GM19043 (cell line): ENCODE measurements around the gene NOD1.

Source experiments
- ATAC-seq: cut with Tn5 transposase; IDR thresholded peaks from one replicate; pipeline ENCODE4 v1.9.1; 2021; ENCODE audit warnings: low read depth; ENCODE audit not compliant: unreplicated experiment

NOD1 gene

DNA sequence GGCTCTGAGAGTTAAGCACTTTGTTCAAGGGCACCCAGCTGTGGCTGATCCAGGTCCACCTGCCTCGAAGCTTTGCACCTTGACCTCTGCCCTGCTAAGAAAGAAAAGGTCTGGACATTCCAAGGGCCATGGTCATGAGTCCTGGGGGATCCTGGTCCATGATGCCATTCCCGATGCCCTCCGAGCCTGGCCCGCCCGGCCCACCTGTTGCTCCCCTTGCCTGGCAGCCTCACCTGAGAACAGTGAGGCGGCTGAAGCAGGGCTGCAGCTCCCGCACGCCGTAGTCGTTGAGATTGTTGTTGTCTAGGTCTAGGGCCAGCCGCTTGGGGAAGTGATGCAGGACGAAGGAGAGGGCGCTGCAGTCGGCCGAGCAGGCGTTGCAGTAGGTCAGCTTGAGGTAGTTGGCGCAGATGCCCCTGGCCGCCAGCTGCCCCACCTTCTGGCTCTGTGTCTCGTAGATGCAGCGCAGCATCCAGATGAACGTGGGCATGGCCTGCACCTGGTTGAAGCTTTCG, 27.5 kb downstream of the NOD1 start:
- ATAC-seq: no peak

DNA sequence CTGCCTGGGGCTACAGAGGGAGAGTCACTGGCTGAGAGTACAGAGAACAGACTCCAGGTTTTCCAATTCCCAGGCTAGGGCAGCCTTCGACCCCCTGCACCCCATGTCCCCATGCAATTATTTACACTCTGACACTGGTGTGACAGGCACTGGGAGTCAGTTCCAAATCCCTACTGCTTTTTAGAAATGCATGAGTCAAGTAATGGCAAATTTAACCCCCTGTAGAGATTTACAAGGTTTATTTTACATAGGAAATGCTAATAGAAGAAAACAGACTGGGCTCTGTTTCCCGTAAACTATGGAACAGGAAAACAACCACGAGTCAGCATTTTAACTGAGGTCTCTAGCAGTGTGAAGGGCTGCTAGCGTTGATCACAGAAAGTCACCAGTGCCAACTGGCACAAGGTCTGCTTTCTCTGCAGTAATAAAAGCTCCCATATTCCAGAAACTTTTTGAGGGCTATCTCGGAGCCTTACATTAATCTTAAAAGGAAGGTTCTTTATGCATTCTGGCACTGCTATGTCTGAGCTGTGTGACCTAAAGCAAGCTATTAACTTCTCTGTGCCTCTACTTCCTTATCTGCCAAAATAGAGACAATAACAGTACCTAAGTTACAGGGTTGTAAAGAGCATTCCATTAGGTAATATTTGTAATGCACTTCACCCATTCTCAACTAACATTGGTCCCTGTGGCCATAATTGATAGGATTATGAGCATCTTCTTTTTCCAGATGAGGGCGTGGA, 28.2 kb downstream of the NOD1 start:
- ATAC-seq: no peak

DNA sequence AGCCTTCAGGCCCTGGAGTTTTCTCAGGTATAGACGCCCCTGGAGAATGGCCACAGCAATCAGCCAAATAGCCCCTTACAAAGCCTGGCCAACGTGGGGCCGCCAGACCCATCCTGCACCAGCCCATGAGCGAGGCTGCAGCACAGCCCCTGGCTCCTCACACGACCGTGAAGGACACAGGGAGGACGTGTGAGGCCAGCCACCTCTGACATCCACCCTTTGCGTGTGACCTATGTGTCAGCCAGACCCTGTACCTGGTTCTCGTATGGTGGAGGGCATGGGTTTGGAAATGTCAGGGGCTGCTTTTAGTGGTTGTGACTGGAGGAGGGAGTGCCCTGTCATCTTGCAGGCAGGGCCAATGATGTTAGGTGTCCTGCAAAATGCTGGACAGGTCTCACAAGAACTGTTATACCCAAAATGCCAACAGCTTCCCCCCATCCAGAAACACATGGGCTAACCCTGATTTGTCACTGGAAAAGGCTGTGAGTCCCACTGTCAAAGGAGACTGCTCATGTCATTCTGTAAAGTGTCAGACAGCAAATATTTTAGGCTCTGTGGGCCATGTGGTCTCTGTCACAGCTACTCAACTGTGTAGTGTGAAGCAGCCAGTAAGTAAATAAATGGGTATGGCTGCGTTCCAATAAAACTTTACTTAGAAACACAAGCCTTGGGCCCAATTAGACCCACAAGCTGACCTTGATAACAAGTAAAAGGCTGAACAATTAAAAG, 30.0 kb downstream of the NOD1 start:
- no peak for ATAC-seq

DNA sequence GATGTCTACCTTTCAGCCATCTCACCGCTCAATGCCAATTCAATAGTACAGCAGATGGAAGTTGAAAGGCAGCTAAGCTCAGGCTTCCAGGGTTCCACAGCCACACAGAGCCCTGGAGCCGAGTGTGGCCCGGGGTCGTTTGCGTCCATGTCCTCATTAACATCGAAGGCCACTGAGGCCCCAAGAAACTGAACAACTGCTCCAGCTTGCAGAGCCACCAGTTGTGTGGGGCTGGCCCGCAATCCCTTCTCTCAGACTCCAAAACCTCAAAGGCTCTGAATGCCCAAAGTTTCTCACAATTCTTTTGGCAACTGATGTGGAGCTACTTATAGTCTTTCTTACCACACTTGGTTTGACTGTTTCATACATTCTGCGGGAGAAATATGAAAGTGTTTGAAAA, 31.1 kb downstream of the NOD1 start:
- no peak for ATAC-seq

DNA sequence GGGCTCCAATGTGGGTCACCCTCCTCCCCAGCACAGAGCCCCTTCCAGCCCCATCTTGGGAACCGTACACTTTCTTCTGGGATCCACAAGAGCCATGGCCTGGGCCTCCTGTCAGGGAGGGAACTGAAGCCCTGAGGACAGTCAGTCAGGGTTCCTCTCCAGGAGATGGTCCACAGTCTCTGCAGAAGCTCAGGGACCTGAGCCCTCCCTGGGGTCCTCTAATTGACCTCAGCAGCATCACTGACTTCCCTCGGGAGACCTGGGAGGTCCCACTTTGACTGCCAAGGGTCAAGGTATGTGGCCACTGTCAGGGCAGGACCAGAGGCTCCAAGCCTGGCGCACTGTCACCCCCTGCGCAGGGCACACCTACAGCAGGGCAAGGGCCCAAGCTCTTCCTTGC, 32.3 kb downstream of the NOD1 start:
- ATAC-seq: peak; percentile 12

DNA sequence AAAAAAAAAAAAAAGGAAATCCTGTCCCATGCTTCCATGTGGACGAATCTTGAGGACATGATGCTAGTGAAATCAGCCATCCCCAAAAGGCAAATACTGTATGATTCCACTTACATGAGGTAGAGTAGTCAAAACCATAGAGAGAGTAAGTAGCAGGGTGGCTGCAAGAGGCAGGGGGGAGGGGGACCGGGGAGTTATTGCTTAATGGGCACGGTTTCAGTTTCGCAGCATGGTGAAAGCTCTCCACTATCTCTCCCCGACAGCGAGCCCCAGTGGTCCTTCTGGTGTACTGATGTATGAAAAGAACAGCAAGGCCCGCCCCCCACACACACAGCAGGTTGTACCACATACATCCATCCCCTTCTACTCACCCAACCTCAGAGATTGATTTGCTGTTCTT, 32.8 kb downstream of the NOD1 start:
- peak; percentile 99 for ATAC-seq

DNA sequence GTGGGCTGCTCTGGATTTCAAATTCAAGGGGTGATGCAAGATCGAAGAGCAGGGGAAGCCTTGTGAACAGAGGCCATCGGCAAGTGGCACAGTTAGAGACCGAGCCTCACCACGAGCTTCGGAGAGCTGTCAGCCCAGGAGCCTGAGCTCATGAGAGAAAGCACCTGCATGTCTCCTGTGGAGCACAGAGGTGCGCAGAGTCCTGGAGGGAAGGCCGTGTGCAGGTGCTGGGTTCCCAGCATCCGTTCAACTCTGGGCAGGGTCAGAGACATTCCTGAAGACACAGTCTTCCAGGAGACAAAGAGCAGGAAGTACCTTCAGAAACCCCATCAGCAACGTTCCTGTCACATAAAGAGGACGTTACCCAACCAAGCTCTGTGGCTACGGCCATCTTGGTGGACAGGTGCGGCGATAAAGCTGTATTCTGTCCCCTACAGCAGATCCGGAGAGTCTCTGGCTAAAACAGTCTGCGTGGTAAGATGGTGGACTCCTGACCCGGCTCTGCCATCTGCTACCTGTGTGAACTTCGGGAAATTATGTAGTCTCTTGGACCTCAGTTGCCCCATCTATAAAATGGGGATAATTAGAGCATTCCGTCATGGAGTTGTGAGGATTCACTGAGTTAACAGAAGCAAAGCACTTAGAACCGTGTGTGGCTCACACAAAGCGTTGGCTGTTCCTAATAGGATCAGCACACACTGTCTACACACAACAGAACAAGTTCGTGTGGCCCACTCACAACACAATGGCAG, 40.6 kb downstream of the NOD1 start:
- ATAC-seq: no peak

DNA sequence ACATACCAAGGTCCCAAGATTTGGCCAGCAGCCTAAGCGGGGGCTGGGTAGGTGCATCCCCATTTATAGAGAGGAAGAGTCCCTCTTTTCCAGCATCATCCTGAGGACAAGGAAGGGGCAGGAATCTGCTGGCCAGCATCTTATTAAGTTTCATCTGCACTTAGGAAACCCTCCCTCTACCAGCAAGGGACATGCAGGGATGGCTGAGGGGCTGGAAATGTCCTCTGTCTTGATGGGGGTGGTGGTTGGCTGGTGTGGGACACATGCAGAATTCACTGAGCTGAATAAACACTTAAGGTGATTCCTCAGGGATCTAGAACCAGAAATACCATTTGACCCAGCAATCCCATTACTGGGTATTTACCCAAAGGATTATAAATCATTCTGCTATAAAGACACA, 42.1 kb downstream of the NOD1 start:
- no peak for ATAC-seq

DNA sequence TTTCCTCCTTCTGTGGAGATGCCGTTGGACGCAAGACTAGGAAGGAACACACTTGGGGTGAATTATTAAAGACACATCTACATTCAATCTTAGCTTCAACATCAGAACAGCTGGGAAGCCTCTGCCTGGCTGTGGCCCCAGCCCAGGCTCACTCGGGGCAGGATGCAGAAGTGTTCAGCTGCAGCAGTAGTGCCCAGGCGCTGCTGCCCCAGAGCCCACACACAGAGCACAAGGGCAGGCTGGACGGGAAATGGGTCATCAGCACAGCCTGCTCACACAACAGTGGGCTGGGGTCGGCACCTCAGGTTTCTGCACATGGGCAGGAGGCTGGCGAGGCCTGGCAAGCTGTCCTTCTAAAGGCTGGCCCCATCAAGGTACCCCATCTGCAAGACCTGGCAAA, 42.5 kb downstream of the NOD1 start:
- ATAC-seq: no peak

DNA sequence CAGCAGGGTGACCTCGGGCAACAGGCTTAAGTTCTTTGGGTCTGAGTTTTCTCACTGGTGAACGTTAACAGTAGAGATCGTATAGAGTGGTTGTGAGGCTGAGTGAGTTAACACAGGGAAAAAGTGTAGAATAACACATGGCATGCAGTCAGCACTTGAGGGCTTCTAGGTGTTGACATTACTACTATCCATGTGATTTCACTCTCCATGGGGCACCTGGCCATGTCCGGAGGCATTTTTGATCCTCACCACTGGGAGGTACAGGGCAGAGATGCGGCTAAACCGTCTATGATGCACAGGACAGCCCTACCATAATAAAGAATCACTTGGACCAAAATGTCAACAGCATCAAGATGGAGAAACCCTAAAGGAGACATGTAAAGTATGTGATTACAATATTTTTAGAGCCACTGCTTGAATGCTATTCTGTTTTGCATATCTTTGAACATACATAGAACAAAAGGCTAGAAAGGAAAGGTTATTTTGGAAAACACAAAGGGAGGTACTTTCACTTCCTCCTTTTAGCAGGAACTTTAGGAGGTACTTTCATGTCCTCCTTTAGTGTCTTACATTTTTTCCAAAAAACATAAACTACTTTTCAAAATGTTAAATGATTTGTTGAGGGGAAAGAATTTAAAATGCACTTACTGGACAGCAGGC, 44.3 kb downstream of the NOD1 start:
- ATAC-seq: no peak

DNA sequence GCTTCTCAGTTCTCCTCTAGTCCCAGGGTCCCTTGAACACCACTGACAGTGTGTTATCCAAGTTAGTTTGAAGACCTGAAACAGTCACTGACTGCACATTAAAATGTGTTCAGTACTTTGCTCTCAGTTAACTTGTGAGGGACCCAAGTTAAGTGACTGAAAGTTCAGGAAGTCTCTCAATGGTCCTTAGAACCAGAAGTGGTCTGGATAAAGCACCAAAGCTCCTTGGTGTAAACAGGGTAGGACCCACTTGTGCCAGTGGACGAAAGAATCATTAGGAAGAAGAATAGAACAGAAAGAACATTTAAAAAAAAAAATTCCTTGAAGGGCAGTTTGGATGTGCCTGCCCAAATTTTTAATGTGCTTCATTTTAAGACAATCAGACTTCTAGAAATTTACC, 45.1 kb downstream of the NOD1 start:
- ATAC-seq: no peak

DNA sequence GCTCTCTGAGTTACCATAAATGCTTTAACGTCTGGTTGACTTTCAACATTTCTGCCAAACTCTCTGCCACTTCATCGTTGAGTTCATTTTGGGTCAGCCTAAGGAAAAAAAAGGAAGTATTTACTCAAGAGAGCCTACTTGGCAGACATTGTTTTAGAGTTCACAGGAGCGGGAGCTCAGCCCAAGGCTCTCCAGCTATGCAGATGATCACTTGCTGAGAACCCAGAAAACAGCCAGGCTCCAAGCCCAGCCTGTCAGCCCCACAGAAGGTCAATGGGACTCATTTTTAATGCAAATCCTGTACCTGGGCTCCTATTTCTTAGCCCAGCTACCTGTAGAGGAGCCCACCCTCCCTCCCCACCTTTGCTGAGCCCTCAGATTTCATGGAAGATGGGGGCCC, 45.5 kb downstream of the NOD1 start:
- no peak for ATAC-seq

DNA sequence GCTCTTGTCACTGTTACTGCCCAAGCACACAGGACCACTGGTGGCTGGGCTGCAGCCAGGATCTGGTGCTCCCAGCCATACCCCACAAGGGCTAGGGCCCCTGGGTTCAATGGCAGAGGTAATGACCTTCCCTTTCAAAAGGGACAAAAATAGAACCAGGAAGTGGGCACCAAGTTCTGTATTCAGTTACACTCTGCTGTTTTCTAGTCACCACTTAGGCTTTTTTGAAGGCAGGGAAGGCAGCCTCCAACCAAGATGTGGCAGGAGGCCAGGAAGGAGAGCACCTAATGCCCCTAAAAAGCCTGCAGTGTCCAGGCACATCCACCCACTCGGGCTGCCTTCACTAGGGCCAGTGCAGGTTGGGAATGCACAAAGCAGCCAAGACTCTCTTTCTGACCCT, 47.8 kb downstream of the NOD1 start:
- ATAC-seq: no peak

DNA sequence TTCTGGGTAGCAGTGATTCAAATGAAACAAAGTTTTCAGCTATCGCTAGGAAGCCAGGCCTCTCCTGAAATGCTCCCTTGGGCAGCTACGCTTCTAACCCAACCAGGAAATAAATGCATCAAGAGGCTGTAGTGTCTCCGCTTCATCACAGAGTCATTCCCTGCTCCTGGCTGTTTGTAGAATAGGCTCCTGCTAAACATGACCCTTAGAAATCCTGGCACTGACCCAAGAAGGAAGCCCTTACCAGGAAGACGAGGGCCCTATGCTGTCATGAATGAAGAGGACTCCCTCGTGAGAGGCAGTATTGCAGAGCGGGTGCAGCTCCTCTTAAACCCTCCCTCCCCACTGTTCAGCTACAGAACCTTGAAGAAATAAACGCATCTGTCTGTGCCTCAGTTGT, 48.3 kb downstream of the NOD1 start:
- no peak for ATAC-seq

DNA sequence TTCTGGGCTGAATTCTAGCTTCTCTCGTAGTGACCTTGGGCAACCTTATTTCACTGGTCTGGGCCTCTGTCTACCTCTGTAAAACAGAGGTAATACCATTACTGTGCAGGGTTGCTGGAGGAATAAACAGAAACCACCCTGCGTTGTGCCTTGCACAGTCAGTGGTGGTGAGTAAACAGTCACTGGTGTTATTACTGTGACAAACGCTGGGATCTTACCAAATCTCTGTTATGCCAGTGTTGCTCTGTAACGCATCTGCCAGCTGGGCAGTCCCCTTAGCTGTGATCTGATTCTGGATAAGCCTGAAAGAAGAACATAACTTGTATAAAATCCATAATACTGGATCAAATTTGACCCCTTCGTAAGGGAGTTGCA, 49.4 kb downstream of the NOD1 start:
- ATAC-seq: no peak

DNA sequence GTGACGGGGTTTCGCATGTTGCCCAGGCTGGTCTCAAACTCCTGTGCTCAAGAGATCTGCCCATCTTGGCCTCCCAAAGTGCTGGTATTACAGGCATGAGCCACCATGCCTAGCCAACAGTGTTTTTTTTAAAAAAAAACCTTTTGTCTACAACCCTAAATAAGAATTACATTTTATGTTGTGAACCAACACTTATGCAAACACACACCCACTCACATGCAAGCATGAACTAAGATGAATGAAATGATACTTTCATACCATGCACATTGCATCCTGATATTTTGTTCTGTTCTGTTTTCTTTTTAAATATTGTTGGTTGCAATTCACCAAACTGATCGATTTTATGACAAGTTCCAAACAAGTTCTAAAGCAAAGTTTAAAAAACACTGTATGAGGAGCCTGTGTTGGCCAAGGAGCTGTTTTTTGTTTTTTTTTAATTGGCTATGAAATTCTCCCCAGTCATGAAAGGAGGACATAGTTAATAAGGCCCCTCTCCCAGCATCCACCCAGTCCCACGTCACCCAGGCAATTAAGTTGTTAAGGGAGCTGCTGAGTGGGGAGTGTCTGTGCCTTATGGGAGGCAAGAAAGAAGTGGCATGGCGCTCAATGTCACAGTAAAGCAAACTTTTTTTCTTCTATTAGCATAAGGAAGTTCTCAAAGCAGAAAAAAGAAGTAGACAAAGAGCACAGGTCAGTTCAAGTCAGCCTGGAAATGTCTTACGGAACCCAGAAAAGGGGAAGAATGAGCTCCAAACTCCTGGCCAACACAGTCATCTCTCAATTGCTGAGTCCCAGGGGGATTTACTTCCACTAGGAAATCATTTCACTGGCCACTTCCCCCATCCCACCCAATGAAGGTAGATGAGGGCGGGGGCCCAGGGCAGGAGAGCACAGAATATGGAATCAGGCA, 50.1 kb downstream of the NOD1 start:
- no peak for ATAC-seq

DNA sequence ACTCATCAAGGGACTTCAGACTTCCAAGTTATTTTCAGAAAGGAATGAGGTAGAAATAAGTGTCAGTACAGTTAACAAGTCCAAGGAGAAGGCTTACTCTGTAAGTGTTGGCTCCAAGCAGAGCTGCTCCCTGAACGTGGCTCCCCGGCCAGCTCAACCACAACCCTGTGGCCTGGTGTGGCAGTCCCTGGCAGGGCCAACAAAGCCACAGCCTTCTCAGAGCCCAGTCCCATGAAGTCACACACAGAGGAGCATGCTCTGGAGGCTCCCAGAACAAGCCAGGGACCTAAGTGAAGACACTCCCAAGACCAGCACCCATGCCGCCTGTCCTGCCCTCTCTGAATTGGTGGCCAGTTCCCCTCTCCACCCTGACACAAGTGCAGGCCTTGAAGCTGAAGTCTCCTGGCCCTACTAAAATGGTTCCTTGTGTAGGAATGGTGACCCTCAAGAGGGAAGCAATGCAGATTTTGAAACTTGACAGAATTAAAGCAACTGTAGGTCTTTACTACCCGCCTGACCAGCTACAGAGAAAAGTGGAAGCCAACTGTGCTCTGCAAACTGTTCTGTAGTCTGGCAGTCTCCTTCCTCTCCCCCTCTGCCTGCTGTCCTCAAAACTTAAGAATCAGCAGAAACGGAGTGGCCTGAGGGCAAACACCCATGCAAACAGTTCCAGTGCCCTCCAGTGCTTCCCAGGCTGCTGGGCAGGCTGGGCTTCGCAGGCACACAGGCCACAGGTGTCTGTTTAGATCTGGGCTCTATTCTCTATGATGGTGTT, 51.1 kb downstream of the NOD1 start:
- no peak for ATAC-seq

DNA sequence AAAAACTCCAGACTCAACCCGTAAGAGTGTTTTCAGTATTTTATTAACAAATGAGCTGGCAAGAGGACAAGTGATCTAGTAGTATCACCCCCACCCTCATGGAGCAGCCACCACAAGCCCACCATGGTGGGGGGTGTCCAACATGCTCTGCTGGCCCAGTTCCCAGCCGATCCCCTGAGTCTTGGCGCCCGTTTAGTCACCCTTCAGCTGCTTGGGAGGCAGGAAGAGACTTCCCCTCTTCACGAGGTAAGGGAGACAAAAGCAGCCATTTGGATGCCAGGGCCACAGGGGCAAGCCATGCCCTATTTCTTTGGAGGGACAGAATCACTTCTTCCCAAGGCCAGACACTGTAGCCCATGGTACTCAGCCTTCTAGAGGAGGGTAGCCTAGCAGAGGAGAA, 54.1 kb downstream of the NOD1 start:
- no peak for ATAC-seq

DNA sequence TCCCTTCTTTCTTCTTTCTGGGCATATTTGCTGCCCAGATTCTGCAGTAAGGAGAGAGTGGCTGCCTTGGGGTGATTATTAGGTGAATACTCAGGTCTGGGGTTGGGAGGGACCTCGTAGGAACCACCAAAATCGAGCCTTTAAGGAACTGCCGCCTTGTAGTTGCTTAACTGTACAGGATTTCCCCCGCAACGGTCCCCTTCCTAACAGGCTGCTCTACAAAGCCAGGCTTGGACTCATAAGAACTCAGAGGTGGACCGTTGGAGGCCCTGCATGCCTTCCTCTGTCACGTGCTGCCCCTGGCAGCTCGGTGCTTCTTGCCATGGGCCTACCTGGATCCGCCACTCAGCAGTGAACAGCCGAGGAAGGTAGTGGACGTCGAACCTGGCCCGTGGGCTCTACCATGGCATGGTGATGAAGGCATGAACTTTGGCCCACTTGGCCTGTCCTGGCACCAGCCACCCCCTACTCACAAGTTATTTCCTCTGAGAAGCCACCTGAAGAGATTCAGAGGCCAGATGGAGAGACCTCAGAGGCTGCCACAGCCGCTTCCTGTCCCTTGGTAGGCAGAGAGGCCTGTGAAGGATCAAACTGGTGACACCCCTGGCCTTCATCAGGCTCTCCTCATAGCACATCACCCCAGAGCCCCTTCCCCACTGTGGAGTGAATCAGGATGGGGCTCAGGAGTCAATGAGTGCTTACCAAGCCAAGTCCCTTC, 54.6 kb downstream of the NOD1 start:
- no peak for ATAC-seq
